HG02943 (cell line): ENCODE data around the gene TBX4.
"Not testable (repeated sequence)": the region's sequence is repeated elsewhere in the genome, so short reads cannot be mapped to it uniquely, and the experiment has no call there.

Experiments used
- ATAC-seq: cut with Tn5 transposase; IDR thresholded peaks from one replicate; pipeline ENCODE4 v1.9.1; 2021; ENCODE audit warnings: mild to moderate bottlenecking, low read depth, moderate library complexity; ENCODE audit not compliant: unreplicated experiment

The TBX4 gene

GRCh38 chr17:61517265-61517664 is 65.0 kb downstream of the TBX4 start:
- ATAC-seq = no peak

- no peak for ATAC-seq
Observed at GRCh38 chr17:61517843-61518606, 65.8 kb downstream of the TBX4 start.

GRCh38 chr17:61519139-61519538 is 66.9 kb downstream of the TBX4 start:
- ATAC-seq = no peak

GRCh38 chr17:61519754-61520440 is 67.7 kb downstream of the TBX4 start:
- ATAC-seq = no peak

- ATAC-seq = no peak
Observed at GRCh38 chr17:61520897-61521296, 68.7 kb downstream of the TBX4 start.

- no peak for ATAC-seq
Observed at GRCh38 chr17:61522088-61522487, 69.9 kb downstream of the TBX4 start.

- no peak for ATAC-seq
Observed at GRCh38 chr17:61524319-61524718, 72.1 kb downstream of the TBX4 start.

GRCh38 chr17:61527441-61527840 is 75.2 kb downstream of the TBX4 start:
- not testable (repeated sequence) for ATAC-seq

- ATAC-seq = no peak
Observed at GRCh38 chr17:61528171-61528570, 75.9 kb downstream of the TBX4 start.

- ATAC-seq = no peak
Observed at GRCh38 chr17:61531223-61531622, 79.0 kb downstream of the TBX4 start.

GRCh38 chr17:61532826-61533225 is 80.6 kb downstream of the TBX4 start:
- ATAC-seq = no peak

GRCh38 chr17:61533797-61534196 is 81.6 kb downstream of the TBX4 start:
- no peak for ATAC-seq

GRCh38 chr17:61534414-61534813 is 82.2 kb downstream of the TBX4 start:
- ATAC-seq = no peak
